ENCODE measurements around the gene DSCAML1. TPM values are rescaled to one million over a fixed set of nuclear protein-coding genes. Genes with fewer than 3 reads are reported as not detected.

The DSCAML1 gene
- total RNA-seq, 1 experiment from 2014 or later = not detected

DNA sequence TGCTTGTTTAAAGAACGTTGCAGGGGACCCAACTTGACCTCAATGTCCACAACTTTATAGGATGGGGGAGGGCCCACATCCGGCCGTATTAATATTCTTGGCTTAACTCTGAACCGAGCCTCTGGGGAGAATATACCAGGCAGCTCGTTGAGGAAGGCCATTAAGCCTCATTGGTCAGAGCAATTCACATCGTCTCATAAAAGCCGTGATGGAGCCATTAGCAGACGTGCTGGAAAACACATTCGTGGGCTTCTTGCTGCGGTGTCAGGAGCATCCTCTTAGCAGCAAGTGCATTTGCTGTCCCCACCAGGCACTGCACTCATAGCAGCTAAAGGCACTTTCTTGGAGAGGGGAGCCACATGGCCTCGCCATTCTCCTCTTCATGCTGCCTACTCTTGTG, 14.9 kb downstream of the DSCAML1 start:
- no TSS peak for BruUV-seq (replicated peaks)
- ATAC-seq = no peak
- H3K27me3 ChIP-seq (ENCODE audit: insufficient read depth, low read length) = peaks cover 90% of the 10 kb centered on the region

More for the DNA sequence above, 14.9 kb downstream of the DSCAML1 start:
- TF ChIP-seq YY1 (IDR thresholded peaks at IDR 0.05; ENCODE audit: extremely low read depth, insufficient replicate concordance, low read depth, low read length) (no peak), SRF (IDR thresholded peaks at IDR 0.05; ENCODE audit: low read depth) (no peak), EGR1 (IDR thresholded peaks at IDR 0.05; ENCODE audit: low read depth) (no peak), TCF7L2 (IDR thresholded peaks at IDR 0.05; ENCODE audit: borderline replicate concordance, extremely low read depth, insufficient read depth, insufficient read length) (no peak), JUND (IDR thresholded peaks at IDR 0.05) (no peak), CBX3 (IDR thresholded peaks at IDR 0.05; ENCODE audit: low read depth) (no peak), EZH2 (IDR thresholded peaks at IDR 0.05) (no peak), SP1 (IDR thresholded peaks at IDR 0.05; ENCODE audit: low read depth) (no peak)
- TF ChIP-seq, protein P1, sequence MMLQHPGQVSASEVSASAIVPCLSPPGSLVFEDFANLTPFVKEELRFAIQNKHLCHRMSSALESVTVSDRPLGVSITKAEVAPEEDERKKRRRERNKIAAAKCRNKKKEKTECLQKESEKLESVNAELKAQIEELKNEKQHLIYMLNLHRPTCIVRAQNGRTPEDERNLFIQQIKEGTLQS (IDR thresholded peaks at IDR 0.05) = no peak
- TF ChIP-seq, protein P2, sequence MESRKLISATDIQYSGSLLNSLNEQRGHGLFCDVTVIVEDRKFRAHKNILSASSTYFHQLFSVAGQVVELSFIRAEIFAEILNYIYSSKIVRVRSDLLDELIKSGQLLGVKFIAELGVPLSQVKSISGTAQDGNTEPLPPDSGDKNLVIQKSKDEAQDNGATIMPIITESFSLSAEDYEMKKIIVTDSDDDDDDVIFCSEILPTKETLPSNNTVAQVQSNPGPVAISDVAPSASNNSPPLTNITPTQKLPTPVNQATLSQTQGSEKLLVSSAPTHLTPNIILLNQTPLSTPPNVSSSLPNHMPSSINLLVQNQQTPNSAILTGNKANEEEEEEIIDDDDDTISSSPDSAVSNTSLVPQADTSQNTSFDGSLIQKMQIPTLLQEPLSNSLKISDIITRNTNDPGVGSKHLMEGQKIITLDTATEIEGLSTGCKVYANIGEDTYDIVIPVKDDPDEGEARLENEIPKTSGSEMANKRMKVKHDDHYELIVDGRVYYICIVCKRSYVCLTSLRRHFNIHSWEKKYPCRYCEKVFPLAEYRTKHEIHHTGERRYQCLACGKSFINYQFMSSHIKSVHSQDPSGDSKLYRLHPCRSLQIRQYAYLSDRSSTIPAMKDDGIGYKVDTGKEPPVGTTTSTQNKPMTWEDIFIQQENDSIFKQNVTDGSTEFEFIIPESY (IDR thresholded peaks at IDR 0.05; ENCODE audit: extremely low read depth, insufficient replicate concordance, low read length) = no peak
- TF ChIP-seq, protein P3, sequence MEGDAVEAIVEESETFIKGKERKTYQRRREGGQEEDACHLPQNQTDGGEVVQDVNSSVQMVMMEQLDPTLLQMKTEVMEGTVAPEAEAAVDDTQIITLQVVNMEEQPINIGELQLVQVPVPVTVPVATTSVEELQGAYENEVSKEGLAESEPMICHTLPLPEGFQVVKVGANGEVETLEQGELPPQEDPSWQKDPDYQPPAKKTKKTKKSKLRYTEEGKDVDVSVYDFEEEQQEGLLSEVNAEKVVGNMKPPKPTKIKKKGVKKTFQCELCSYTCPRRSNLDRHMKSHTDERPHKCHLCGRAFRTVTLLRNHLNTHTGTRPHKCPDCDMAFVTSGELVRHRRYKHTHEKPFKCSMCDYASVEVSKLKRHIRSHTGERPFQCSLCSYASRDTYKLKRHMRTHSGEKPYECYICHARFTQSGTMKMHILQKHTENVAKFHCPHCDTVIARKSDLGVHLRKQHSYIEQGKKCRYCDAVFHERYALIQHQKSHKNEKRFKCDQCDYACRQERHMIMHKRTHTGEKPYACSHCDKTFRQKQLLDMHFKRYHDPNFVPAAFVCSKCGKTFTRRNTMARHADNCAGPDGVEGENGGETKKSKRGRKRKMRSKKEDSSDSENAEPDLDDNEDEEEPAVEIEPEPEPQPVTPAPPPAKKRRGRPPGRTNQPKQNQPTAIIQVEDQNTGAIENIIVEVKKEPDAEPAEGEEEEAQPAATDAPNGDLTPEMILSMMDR (IDR thresholded peaks at IDR 0.05 in 2 of 3, conservative IDR thresholded peaks at IDR 0.05 in 1 of 3; ENCODE audit: borderline replicate concordance in 1 of 3, insufficient read depth in 1 of 3, low read depth in 2 of 3, low read length in 2 of 3) = no peak
- TF ChIP-seq, protein P4, sequence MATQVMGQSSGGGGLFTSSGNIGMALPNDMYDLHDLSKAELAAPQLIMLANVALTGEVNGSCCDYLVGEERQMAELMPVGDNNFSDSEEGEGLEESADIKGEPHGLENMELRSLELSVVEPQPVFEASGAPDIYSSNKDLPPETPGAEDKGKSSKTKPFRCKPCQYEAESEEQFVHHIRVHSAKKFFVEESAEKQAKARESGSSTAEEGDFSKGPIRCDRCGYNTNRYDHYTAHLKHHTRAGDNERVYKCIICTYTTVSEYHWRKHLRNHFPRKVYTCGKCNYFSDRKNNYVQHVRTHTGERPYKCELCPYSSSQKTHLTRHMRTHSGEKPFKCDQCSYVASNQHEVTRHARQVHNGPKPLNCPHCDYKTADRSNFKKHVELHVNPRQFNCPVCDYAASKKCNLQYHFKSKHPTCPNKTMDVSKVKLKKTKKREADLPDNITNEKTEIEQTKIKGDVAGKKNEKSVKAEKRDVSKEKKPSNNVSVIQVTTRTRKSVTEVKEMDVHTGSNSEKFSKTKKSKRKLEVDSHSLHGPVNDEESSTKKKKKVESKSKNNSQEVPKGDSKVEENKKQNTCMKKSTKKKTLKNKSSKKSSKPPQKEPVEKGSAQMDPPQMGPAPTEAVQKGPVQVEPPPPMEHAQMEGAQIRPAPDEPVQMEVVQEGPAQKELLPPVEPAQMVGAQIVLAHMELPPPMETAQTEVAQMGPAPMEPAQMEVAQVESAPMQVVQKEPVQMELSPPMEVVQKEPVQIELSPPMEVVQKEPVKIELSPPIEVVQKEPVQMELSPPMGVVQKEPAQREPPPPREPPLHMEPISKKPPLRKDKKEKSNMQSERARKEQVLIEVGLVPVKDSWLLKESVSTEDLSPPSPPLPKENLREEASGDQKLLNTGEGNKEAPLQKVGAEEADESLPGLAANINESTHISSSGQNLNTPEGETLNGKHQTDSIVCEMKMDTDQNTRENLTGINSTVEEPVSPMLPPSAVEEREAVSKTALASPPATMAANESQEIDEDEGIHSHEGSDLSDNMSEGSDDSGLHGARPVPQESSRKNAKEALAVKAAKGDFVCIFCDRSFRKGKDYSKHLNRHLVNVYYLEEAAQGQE (IDR thresholded peaks at IDR 0.05; ENCODE audit: low read depth) = no peak
- Histone ChIP-seq H3K4me3 (replicated peaks in 1 of 2; ENCODE audit: low read depth in 1 of 2, low read length in 2 of 2) (no peak overlapping the region), H3K9me3 (ENCODE audit: control insufficient read depth in 1 of 2, insufficient read depth in 1 of 2, low read depth in 1 of 2, low read length in 2 of 2) (no peaks in the 10 kb centered on the region), H3K79me2 (ENCODE audit: insufficient read depth, low read length) (no peaks in the 10 kb centered on the region), H3K27ac (ENCODE audit: low read depth, low read length) (no peak overlapping the region), H3K4me2 (ENCODE audit: low read length) (no peak overlapping the region), H3K4me1 (ENCODE audit: control insufficient read depth in 1 of 2, insufficient read depth in 2 of 2, low read length in 2 of 2) (no peaks in the 10 kb centered on the region), H4K20me1 (ENCODE audit: insufficient read depth) (no peaks in the 10 kb centered on the region), H2AFZ (ENCODE audit: low read depth, low read length, poor library complexity, severe bottlenecking) (no peak overlapping the region), H3K9me2 (ENCODE audit: insufficient read depth) (no peaks in the 10 kb centered on the region), H3K36me3 (ENCODE audit: control insufficient read depth in 1 of 2, insufficient read depth in 2 of 2, low read length in 2 of 2) (no peaks in the 10 kb centered on the region), H3K9ac (ENCODE audit: low read length) (no peak overlapping the region)
- ChIA-PET POLR2A (no interaction called here), CTCF (no interaction called here), RAD21 (ENCODE audit: low non-redundant PET in 1 of 2, low total read pairs in 2 of 2, uncharacterized antibody in 2 of 2, unreplicated experiment in 2 of 2) (no interaction called here)
- no peak for DNase-seq (ENCODE audit: low read depth, low spot score)
- intact Hi-C loops (cut with micrococcal nuclease) = no loop called here

Measured in HCT116 (cell line).